Measurements from ENCODE around the gene TTC22.
"Not testable (repeated sequence)": the region's sequence is repeated elsewhere in the genome, so short reads cannot be mapped to it uniquely, and the experiment has no call there.

The TTC22 gene

GRCh38 chr1:54781023-54781723 lies 19.9 kb downstream of the TTC22 start:
- DNase-seq = no peak

- no peak for DNase-seq
Measured at GRCh38 chr1:54777431-54777830, 23.7 kb downstream of the TTC22 start.

GRCh38 chr1:54777011-54777410 lies 24.1 kb downstream of the TTC22 start:
- no peak for DNase-seq

GRCh38 chr1:54775828-54776721 lies 25.0 kb downstream of the TTC22 start:
- not testable (repeated sequence) for DNase-seq

DNA sequence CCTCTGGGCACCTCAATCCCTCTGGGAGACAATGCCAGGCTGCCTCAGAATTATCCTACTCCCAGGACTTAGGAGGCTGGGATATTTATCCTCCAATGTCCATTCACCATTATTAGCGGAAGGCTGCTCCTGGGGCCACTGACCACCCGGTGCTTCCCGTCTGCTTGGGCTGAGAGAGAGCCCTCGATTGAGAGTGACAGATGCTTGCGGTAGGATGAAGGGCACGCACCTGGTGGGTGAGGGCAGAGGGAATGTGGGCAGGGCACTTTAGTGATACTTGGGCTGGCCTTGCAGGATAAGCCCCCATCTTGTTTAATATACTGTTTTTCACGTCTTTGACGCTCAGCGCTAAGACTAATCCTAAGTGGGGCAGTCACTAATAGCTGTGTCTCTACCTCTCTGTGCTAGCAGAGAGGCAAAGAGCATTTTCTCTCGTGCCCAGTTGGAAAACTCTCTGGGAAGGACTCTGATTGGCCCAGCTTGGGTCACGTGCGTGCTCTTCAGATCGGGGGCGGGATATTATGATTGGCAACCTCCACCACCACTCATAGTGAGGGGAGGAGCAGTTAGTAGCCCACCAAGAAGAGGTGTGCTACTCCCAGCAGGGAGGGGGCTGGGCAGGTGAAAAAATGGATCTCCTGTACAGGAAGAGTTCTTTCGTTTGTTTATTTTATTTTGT lies 26.2 kb downstream of the TTC22 start:
- peak; percentile 92 for DNase-seq

GRCh38 chr1:54772951-54773350 lies 28.2 kb downstream of the TTC22 start:
- no peak for DNase-seq

- no peak for DNase-seq
Measured at GRCh38 chr1:54768093-54768492, 33.0 kb downstream of the TTC22 start.

- DNase-seq = no peak
Measured at GRCh38 chr1:54767526-54767925, 33.6 kb downstream of the TTC22 start.

DNA sequence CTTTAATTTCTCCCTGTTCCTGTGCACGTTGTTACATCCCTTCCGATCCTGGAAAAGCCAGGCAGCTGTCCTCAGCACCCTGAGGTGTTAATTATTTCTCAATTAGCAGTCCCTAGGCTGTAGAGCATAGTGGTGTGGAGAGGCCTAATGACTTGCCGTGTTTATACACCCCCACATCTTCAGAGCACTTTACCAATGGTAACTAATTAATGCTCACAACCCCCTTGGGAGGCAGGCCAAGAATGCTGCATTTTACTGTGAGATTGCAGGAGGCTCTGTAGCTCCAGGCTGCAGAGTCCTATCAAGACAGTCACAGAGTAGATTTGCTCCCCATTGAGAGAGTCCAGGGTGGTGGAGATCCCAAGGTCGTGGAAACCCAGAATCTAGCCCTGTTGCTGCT lies 34.4 kb downstream of the TTC22 start:
- DNase-seq = no peak

DNA sequence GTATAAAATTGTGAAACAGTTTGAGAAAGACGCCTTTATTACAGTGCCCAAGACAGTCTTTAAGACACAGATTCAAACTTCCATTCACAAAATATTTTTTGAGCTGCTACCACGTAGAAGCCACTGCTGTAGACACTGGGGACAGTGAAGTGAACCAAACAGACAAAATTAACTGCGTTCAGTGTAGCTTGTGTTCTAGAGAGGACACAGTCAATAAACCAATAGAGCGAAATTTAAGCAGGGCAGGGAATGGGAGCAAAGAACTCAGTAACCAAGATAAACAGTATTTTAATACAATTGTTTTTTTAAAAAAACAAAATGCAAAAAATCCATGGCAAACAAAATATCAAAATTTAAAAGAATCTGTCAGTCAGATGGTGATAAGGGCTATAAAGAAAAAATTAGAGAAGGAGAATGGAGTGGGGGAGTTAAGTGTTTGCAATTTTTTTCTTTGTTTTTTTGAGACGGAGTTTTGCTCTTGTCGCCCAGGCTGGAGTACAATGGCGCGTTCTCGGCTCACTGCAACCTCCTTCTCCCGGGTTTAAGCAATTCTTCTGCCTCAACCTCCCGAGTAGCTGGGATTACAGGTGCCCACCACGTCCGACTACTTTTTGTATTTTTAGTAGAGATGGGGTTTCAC lies 36.1 kb downstream of the TTC22 start:
- DNase-seq = no peak

GRCh38 chr1:54764133-54764921 lies 36.8 kb downstream of the TTC22 start, which contains the start of gene PARS2:
PARS2 (minus strand) TSS chr1:54764523; CDS start chr1:54759161, 5,362 bp downstream.
- peak; percentile 96 for DNase-seq

DNA sequence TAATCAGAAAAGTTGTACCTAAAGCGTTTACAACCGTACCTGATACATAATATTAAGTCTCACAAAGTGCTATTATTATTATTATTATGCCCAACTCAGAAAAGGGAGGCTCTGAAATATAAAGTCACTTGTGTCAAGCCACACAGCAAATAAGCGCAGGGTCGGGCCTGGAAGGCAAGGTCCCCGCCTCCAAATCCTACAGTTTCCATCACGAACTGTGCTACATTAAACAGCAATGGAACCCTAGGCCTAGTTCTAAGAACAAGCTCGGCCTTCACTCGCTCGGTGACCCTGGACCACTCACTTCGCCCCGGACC lies 37.3 kb downstream of the TTC22 start:
- no peak for DNase-seq

DNA sequence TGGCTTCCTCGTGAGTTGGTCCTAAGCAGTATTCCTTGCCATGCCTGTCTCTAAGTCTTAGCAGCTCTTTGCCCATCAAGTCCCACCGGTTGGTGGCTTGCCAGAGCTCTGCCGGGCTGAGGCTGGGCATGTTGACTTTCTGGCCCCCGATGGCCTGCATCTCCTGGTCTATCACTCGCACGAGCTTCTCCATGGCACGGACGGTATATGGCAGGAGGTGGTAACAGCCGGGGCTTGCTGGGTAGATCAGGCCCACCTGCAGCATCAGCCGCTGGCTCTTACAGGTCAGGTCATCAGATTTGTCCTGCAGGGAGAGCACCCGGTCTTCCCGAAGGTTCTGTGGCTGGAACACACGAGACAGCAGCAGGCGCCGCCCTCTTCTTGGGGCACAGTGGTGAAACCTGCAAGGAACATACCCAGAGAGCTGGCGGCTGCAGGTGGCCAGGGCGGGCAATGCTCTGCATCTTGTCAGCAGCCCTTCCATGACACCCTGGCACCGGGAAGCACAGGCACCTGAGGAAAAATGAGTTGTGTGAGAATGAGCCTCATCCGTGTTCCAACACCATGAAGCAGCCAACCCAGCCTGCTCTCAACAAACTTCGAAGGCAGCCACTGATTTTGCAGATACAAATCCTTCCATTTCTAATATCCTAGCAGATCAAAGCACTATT lies 42.3 kb downstream of the TTC22 start:
- DNase-seq = no peak

DNA sequence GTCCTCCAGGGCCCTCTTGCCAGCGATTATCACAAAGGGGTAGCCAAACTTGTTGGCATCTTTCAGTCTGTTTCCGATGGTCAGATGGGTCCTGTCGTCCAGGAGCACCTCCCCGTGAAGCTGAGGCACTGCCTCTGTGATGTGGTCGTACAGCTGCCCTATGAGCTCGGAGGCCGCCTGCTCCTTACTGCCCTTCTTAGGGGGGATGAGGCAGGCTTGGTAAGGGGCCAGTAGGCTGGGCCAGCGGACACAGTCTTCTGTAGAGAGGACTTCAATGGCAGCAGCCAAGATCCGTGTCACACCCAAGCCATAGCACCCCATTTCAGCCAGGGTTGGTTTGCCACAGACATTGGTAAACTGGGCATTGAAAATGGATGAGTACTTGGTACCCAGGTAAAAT lies 43.3 kb downstream of the TTC22 start:
- no peak for DNase-seq

DNA sequence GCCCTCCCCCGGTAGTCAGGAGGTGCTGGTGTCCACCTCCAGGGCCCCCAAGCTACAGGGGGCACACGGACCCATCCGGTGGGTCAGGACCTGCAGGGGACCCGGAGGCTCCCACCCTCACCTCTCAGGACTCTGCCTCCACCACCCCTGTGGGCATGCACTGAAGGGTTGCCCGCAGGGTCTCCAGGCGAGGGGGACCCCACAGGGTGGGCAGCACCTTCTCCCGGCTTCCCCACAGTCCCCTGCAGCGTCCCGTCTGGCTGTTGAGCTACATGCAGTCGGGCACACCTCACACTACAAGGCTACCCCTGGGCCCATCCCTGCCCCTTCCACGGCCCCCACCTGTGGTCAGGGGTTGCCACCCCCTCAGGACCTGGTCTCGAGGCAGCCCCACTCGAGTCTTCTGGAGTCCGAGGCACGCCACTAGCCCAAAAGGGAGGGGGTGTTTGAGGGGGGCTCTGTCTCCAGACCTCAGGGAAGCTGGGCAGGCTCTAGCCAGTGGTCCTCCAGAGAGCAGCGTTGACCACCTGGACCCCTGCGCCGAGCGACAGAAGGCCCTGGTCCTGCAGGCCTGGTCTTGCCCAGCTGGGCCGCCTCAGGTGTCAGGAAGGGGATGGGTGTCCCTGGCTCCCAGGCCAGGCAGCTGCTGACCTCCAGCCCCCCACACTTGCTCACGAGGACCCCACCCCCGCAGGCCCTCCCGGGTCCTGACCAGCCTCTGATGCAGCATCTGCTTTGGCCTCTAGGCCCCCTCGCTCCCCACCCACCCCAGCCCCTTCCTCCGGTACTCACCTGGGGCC lies 46.4 kb downstream of the TTC22 start:
- DNase-seq = no peak

- no peak for DNase-seq
Measured at GRCh38 chr1:54754045-54754444, 47.1 kb downstream of the TTC22 start.

- no peak for DNase-seq
Measured at GRCh38 chr1:54751426-54751825, 49.7 kb downstream of the TTC22 start.

GRCh38 chr1:54750596-54750995 lies 50.5 kb downstream of the TTC22 start:
- DNase-seq = no peak

GRCh38 chr1:54748094-54748835 lies 52.9 kb downstream of the TTC22 start:
- no peak for DNase-seq

DNA sequence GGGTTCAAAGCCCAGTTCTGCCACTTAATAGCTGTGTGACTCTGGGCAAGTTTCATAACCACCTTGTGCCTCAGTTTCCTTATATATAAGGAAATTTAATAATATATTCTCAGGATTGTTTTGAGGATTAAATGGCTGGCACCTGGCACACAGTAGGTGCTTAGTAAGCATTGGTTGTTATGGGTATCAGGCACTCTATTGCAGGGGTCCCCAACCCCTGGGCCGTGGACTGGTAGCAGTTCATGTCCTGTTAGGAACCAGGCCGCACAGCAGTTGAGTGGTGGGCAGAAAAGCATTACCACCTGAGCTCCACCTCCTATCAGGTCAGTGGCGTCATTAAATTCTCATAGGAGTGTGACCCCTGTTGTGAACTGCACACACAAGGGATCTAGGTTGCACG lies 55.3 kb downstream of the TTC22 start:
- no peak for DNase-seq

Measured in NCI-H524 treated with DMSO at 0.1 percent for 48 hours (cell line).